ENCODE results near the gene UBL3.

UBL3 gene

GRCh38 chr13:29760544-29760943 is 89.9 kb downstream of the UBL3 start:
- no peak for DNase-seq

GRCh38 chr13:29758531-29759114 is 91.8 kb downstream of the UBL3 start:
- peak in 12 of 51 donors; percentile 2 to 55 (median 21) for DNase-seq

- DNase-seq = no peak
Observed at GRCh38 chr13:29756506-29756905, 93.9 kb downstream of the UBL3 start.

- DNase-seq = no peak
Observed at GRCh38 chr13:29754473-29754806, 96.0 kb downstream of the UBL3 start.

DNA sequence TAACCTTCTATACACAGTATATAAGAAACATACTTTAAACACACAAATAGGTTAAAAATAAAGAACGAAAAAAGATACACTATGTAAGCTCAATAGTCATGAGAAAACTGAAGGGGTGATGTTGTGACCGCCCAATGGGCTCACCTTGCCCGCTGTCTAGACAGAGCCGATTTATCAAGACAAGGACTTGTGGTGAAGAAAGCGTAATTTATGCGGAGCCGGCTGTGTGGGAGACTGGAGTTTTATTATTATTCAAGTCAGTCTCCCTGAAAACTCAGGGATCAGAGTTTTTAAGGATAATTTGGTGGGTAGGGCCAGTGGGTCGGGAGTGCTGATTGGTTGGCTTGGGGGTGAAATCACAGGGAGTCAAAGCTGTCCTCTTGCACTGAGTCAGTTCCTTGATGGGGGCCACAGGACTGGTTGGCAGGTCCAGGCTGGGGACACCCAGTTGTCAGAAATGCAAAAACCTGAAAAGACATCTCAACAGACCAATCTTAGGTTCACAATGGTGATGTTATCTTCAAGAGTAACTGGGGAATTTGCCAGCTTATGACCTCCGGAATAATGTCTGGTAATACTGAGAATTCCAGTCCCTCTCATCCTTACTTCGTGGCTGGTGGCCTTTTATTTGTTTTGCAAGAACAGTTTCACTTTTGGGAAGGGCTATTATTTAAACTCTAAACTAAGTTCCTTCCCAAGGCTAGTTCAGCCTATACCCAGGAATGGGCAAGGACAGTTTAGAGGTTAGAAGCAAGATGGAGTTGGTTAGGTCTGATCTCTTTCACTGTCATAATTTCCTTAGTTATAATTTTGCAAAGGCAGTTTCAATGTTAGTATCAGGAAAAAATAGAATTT is 96.6 kb downstream of the UBL3 start:
- no peak for DNase-seq

- DNase-seq = no peak
Observed at GRCh38 chr13:29752175-29752574, 98.2 kb downstream of the UBL3 start.

- no peak for DNase-seq
Observed at GRCh38 chr13:29750183-29750530, 100.3 kb downstream of the UBL3 start.

DNA sequence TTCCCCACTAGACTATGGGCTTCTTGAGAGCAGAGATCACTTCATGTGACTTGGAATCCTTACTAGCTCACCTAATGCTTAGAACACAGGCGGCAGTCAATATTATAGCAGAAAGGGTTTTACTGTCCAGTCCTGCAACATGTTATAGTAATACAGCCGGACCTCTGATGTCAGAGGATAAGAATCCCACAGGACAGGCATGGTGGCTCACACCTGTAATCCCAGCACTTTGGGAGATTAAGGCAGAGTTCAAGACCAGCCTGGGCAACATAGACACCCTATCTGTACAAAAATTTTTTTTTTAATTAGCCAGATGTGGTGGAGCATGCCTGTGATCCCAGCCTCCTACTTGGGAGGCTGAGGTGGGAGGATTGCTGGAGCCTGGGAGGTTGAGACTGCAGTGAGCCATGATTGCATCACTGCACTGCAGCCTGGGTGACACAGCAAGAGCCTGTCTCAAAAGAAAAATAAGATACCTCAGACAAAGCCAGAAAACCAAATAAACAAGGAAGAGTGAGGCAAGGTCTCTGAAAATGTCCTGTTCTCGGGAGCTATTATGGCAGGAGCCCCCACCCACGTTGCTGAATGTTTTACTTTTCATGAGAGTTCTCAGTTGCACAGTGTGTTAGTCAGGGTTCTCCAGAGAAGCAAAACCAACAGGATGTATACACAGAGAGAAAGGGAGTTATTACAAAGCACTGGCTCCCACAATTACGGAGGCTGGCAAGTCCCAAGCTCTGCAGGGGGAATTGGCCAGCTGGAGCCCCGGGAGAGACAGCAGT is 100.8 kb downstream of the UBL3 start:
- no peak for DNase-seq

DNA sequence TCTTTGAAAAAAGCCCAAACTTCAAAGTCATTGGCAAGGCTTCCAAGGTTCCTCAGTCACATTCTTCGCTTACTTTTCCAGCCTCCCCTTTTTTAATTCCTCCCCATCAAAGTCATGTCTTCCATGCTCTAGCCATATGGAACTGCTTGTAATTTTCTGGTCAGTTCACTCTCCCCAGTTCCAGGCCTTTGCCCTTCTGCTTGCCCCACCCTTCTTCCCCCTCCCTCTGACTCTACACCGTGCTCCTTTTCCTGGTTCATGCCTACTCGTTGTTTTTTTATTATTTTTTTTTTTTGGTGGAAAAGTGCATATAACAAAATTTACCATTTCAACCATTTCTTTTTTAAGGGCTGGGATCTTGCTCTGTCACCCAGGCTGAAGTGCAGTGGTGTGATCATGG is 102.3 kb downstream of the UBL3 start:
- DNase-seq = no peak

DNA sequence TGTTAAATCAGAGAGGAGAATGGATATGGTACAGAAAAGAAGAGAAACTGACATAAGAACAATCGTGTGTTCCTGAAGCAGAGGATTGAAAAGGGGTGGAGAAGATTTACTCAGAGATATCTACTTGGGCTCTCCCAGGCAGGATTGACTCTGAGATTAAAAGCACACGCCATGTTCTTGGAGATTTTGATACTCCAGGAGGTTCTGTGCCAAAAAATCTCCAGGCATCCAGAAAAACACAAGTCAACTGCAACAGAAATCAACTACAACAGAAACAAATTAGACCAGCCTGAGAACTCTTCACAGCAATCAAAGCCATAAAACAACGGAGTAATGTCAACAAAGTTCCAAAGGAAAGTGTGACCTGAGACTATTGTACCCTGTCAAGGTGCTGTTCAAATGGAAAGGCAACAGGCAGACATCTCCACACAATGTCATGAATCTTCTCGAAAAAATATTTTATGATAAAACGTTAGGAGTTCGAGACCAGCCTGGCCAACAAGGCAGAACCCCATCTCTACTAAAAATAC is 104.2 kb downstream of the UBL3 start:
- no peak for DNase-seq

- no peak for DNase-seq
Observed at GRCh38 chr13:29745704-29746103, 104.7 kb downstream of the UBL3 start.

- DNase-seq = no peak
Observed at GRCh38 chr13:29743201-29743786, 107.1 kb downstream of the UBL3 start.

DNA sequence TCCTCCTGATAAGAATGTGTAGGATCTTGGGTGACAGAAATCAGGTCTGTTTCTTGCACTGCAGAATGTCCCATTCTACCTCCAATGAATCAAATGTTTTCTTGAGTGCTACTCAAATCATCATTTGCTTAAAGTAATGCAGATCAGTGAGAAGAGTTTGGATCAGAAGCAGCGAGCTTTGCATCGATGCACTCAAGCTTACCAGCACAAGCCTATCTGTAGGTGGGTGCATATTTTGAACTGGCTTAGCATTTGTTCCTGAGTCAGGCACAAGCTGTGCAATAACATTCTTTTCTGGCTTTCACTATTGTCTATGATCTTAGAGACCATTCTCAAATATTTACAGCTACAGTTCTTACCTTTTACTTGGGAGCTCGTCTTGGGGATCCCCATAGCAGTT is 109.5 kb downstream of the UBL3 start:
- DNase-seq = peak in 1 of 51 donors; percentile 17

DNA sequence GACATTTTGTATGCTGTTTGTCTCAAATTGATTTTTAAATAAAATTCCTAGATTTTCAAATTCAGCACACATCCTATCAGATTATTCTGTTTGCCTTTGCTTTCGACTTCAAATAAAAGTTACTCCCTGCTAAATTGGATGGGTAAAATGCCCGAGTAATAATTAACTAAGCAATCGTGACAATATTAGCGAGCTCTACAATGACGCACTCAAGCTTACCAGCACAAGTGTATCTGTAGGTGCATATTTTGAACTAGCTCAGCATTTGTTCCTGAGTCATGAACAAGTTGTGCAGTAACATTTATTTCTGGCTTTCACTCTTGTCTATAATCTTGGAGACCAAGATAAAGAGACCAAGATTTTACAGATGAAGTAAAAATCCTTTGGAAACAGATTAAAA is 113.4 kb downstream of the UBL3 start:
- DNase-seq = no peak

- no peak for DNase-seq
Observed at GRCh38 chr13:29733147-29733611, 117.2 kb downstream of the UBL3 start.

DNA sequence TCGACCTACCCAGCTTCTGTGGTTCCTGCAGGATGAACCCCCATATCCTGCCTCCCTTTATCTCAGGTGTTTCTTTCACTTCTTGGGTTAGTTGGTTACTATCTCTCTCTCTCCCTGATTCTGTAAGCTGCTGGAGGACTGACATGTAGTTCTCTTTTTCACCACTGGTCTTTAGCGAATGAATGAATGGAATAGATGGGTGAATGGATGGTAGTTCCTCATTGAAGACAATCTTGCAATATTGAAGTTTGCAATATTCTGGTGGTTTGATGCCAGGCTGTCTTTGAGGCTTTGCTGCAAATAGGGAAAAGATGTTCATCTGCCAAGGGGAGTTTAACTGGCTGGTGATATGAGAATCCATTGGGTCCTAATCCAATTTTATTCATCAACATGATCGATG is 120.2 kb downstream of the UBL3 start:
- no peak for DNase-seq

DNA sequence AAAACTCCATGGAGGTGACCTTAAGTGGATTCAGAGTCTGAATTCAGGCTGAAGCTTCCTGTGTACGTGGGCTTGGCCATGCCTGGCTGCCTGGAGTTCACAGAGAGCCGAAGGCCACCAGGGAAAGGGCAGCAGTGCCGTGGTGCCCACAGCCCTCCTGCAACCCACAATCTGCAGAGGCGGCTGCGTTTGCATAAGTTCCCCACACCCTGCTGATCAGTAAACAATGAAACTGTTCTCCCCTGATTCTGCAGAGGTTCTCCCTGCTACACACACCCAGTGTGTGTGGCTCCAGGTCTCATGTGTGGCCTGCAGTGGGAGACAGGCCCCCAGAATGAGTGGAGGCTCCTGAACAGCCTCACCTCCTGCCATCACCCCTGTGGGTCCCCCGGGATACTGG is 128.0 kb downstream of the UBL3 start:
- DNase-seq = no peak

- no peak for DNase-seq
Observed at GRCh38 chr13:29721766-29722165, 128.7 kb downstream of the UBL3 start.

DNA sequence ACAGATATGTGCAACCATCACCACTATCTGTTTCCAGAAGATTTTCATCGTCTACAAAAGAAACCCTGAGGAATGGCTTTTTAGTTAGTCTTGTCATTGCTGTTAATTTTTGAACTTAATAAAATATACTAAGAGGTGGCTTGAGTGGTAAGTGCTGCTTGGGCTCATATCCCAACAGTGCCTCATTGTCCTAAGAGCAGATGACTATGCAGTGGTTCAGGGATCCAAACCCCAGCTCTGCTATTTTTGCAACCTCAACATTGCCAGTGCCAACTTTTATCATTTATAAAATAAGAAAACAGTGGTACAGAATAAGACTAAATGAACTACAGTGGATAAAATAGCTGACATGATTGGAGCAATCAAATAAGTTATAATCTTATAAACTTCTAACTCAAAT is 131.7 kb downstream of the UBL3 start:
- DNase-seq = no peak

DNA sequence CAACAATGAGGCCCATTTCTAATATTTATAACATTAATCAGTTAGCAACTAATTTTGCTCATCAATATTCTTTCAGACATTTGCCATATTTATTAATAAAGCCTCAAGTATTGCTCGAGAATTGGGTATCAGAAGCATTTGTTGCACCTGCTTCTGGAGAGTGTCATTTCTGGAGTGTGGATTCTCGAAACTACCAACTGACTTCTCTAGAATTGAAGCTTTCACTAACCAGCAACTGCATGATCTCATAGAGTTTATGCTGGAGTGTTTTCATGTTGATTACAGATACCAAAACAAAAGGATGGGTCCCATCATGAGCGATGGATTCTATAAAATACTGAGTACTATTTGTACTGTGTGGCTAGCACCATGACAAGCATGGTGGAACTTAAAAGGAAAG is 133.9 kb downstream of the UBL3 start:
- no peak for DNase-seq

Data from hypothalamus (tissue), 51 donors.